HG03378 (cell line): ENCODE results near the gene NMRK2.
A peak's percentile ranks its signal among the peaks of the same experiment; 100 is the strongest.
"Not testable (repeated sequence)": the region's sequence is repeated elsewhere in the genome, so short reads cannot be mapped to it uniquely, and the experiment has no call there.

Experiments
- ATAC-seq: cut with Tn5 transposase; IDR thresholded peaks from one replicate; pipeline ENCODE4 v1.9.1; 2021; ENCODE audit warnings: mild to moderate bottlenecking, moderate library complexity; ENCODE audit not compliant: unreplicated experiment

NMRK2 gene

DNA sequence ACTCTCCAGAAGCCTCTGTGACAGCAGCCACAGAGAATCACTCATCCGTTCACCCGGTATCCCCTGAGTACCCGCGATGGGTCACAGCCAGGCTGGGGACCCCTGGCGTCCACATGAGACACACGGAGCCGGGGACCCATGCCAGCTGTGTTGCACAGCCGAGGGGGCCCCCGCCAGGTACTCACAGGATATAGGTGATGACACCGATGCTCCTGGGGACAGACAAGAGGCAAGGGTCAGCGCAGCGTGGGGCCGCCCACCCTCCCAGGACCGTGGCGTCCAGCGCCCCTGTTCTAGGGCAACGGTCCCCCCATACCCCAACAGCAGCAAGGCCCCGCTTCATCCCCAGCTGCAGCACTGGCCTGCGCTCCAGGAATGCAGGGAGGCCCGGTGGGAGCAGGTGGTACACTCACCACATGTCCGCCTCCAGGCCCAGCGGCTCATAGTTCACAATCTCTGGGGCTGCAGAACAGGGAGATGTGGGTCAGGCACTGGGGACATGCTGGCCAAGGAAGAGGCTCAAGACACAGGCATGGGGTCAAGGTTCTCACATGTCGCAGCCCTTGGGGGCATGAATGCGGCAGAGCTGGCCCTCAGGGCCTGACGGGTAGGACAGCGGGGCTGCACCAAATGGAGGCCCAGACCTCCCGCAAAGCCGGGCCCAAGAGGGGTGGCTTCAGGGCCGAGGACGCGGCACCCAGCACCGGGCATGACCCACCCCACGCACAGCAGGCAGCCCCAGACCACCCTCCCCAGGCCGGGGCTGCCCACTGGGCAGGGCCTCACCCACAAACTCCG is 30.8 kb downstream of the NMRK2 start:
- ATAC-seq = no peak

DNA sequence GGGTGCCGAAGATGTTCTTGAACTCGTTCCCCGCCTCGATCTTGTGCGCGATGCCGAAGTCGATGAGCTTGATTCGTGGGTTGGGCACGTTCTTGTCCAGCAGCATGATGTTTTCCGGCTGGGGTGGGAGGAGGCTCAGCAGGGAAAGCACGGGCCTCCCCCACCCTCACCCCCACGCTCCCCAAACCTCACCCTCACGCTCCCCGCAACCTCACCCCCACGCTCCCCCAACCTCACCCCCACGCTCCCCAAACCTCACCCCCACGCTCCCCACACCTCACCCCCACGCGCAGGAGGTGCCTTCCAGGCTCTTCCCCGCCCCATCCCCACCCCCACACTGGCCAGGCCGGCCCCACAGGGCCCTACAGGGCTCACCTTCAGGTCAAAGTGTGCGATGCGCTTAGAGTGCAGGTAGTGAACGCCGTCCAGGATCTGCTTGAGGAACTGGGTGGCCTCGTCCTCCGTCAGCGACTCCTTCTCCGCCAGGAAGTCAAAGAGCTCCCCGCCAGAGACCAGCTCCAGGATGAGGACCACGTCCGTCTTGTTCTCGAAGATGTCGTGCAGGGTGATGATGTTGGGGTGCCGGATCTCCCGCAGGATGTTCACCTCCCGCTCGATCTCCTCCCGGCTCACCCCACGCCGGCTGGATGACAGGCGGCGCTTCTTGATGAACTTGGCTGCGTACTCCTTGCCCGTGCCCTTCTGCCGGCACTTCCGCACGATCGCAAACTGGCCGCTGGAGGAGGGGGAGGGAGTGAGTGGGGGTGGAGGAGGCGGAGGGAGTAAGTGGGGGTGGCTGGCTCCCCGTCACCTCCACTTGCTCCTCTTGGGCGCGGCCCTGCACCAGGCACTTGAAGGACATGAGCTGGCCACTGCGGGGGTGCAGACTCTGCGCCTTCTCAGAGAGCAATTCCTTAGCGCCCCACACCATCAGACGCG is 31.7 kb downstream of the NMRK2 start:
- ATAC-seq = no peak

DNA sequence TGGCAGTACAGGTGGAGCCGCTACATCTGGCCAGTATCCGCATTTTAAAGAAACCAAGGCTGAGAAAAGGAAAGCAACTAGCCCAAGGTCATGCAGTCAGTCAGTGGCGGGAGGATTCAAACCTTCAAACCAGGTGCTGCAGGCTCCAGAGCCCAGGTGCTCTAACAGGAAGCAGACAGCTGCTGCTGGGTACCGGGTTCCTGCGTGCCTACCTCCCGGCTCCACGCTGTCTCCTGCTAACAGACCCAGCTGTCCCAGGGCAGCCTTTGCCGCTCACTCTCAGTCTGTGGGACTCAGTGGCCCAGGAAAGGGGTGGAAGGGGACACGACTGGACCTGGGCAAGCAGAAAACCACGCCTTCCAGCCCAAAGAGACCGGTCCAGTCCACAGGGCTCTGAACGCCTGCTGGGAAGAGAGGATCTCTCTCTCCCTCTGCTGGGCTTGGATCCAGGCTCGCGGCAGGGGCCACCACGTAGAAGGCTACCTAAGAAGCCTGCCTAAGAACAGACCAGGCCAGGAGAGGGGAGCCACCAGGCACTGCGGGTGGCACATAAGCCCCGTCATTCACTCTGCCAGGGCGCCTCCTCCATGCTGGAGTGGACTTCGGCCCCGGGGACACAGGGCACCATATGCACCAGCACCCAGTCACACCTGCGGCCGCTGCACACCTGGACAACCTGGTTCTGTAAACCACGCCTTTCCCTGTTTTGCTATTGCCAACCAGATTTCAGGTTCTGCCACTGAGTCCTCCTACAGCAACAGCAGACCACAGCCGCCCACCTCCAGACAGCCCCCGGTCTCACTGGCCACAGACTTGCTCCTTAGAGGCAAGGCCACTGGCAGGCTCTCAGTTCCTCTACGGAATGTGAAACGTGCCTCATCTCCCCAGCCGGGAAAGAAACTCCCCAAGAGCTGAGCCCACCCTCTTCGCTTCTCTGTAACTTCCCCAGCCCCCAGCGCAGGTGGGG is 33.5 kb downstream of the NMRK2 start:
- no peak for ATAC-seq

- ATAC-seq = not testable (repeated sequence)
Measured at GRCh38 chr19:3967983-3968382, 35.1 kb downstream of the NMRK2 start.

GRCh38 chr19:3968556-3969434 is 35.9 kb downstream of the NMRK2 start:
- no peak for ATAC-seq

DNA sequence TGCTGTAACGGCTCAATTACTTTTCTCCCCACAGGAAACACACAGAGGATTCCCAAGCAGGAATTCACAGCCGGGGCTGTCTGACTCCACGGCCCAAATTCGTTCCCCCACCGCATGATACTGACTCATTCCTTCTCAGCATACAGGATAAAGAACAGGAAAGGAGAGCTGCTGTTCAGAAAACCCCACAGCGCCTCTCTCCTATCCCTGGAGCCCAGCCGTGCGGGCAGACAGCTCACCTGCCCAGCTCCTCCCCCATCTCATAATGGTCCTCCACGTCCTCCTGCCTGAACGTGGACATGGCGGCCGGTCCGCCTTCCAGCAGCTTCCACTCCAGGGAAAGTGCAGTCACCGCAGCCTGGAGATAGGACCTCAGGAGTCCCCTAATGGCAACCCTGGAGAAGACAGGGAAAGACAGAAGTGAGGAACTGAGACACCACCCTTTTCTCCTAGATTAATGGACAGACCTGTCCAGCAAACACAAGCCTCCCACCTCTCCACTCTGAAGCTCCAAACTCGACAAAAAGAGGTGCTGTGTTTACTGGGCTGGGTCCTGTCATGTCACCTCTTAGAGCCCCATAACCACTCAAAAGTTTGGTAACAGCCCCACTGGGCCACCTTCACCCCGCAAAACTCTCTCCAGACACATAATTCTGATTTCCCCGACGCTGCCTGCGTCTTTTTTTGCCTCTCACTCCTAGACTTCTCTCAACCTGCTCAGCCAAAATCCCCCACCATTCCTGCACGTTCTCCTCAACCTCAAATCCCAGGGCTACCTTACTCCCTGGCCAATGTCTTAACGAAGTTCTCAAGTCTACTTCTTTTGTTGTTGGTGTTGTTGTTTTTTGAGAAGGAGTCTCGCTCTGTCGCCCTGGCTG is 36.8 kb downstream of the NMRK2 start:
- no peak for ATAC-seq

GRCh38 chr19:3970313-3970807 is 37.5 kb downstream of the NMRK2 start:
- no peak for ATAC-seq

GRCh38 chr19:3970808-3971598 is 38.1 kb downstream of the NMRK2 start, which contains the start of gene DAPK3:
TSS of gene DAPK3 (minus strand) at chr19:3971099. CDS start at chr19:3969735, 1,364 bp downstream.
- peak; percentile 80 for ATAC-seq

DNA sequence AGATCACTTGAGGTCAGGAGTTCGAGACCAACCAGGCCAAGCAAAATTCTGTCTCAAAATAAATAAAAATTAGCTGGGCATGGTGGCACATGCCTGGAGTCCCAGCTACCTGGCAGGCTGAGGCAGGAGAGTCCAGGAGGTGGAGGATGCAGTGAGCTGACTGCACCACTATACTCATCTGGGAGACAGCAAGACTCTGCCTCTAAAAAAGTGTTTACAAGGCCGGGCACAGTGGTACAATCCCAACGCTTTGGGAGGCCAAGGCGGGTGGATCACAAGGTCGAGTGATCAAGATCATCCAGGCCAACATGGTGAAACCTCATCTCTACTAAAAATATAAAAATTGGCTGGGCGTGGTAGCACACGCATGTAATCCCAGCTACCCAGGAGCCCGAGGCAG is 42.3 kb downstream of the NMRK2 start:
- no peak for ATAC-seq

DNA sequence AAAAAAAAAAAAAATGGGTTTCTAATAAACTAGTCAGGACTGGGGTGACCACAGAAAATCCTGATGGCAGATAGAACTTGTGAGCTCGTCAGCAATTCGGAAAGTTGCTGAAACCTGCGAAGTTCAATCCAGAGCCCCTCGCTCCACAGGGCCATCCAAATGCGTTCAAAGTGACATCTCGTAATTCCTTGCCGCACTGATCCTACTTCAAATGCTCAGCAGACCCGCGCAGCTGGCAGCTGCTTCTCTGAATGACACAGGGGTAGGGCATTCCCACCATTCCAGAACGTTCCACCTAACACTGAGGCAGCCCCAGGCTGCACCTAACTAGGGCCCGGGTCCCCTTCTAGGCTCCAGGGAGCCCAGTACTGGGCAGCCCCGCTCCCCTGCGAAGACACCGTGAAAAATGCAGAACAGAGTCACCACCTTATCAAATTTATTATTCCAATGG is 42.8 kb downstream of the NMRK2 start:
- no peak for ATAC-seq

- ATAC-seq = no peak
Measured at GRCh38 chr19:3976495-3977241, 43.8 kb downstream of the NMRK2 start.

- no peak for ATAC-seq
Measured at GRCh38 chr19:3977242-3978143, 44.6 kb downstream of the NMRK2 start.

- no peak for ATAC-seq
Measured at GRCh38 chr19:3978145-3978544, 45.3 kb downstream of the NMRK2 start.

DNA sequence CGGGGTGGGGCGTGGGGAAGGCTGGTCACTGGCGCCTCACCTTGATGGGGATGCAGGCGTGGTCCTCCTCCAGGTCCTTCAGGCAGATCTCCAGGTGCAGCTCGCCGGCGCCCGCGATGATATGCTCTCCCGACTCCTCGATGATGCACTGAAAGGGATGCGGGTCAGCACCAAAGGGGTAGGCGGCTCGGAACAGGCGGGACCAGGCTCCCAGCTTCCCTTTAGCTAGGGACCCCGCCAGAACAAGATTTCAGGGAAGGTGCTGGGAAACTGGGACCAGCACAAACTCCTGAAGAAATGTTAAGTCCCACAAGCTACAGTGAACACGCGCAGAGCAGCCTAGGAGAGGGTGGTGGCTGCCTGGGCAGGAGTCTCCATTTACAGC is 46.4 kb downstream of the NMRK2 start:
- no peak for ATAC-seq

GRCh38 chr19:3979674-3980352 is 46.9 kb downstream of the NMRK2 start:
- ATAC-seq = no peak
